K562 (cell line): ENCODE measurements around the gene BNC2. TPM values are rescaled to one million over a fixed set of nuclear protein-coding genes. Genes with fewer than 3 reads are reported as not detected.

ENCODE experiments used
- ATF3 ChIP-seq, 2 experiments: fragments of 450-650 bp in 1 of 2; sonication (generic) in 1 of 2; formaldehyde crosslinking in 1 of 2; IDR thresholded peaks in 1 of 2; conservative IDR thresholded peaks in 1 of 2; 2 replicates each; pipeline versions ENCODE4 v1.6.1 to v1.8.1; 2016 to 2023; ENCODE audit warnings: mild to moderate bottlenecking in 2 of 2, moderate library complexity in 2 of 2, inconsistent platforms in 1 of 2, missing genetic modification reagents in 1 of 2
- ZBTB40 ChIP-seq, 2 experiments: fragments of 450-650 bp in 1 of 2; sonication (generic) in 1 of 2; formaldehyde crosslinking in 1 of 2; IDR thresholded peaks; 2 replicates each; pipeline versions ENCODE4 v1.7.1 to v1.9.0; 2016 to 2022; ENCODE audit warnings: inconsistent platforms in 1 of 2, mild to moderate bottlenecking in 1 of 2, missing genetic modification reagents in 1 of 2
- ZNF143 ChIP-seq: sonication (generic); formaldehyde crosslinking; IDR thresholded peaks from 2 replicates; pipeline ENCODE4 v1.9.0; 2022; ENCODE audit warnings: mild to moderate bottlenecking, missing genetic modification reagents
- polyA plus RNA-seq, 8 experiments: library from polyadenylated mRNA; depleted of rRNA in 4 of 8; stranded (reverse) in 5 of 8; unstranded in 3 of 8; fragments of >200 nt; fragmentation: Nextera tagmentation in 2 of 8; fragmentation: Illumina TruSeq in 1 of 8; extraction: Ambion mirVana in 2 of 8; extraction: Trizol in 1 of 8; gene quantifications; 2 replicates each; pipeline versions ENCODE4 v1.2.1 to v1.2.3, GENCODE V29; 2011 to 2014; ENCODE audit warnings: inconsistent platforms in 1 of 8, missing spikeins in 1 of 8
- total RNA-seq, 7 experiments: library from RNA; depleted of rRNA in 6 of 7; stranded (reverse); fragments of >200 nt in 6 of 7; fragmentation: Illumina TruSeq in 2 of 7; extraction: Trizol in 2 of 7; gene quantifications; 2 replicates each; pipeline versions ENCODE4 v1.2.1 to v1.2.3, GENCODE V29; 2011 to 2021; ENCODE audit warnings: low replicate concordance in 1 of 7

BNC2 gene
- total and polyA plus RNA-seq, 9 of the 15 experiments (the other 6 are each of a cell fraction or from before 2014, with no cell fraction given) = not detected

- no peak for TF ChIP-seq ZBTB40 (IDR thresholded peaks at IDR 0.05)
- no peak for TF ChIP-seq ZBTB40 (CRISPR knock-in tag; IDR thresholded peaks at IDR 0.05)
- no peak for TF ChIP-seq ATF3 (IDR thresholded peaks at IDR 0.05)
- no peak for TF ChIP-seq ATF3 (CRISPR knock-in tag; conservative IDR thresholded peaks at IDR 0.05)
- TF ChIP-seq ZNF143 = no peak
Measured at GRCh38 chr9:16721972-16722371, 148.5 kb downstream of the BNC2 start (continued).
